HG02571 (cell line): ENCODE results near the gene FNDC3B.

Source experiments
- ATAC-seq: cut with Tn5 transposase; IDR thresholded peaks from one replicate; pipeline ENCODE4 v1.9.1; 2021; ENCODE audit warnings: mild to moderate bottlenecking, moderate library complexity; ENCODE audit not compliant: unreplicated experiment

FNDC3B gene

GRCh38 chr3:172204716-172205115 is 165.3 kb downstream of the FNDC3B start:
- no peak for ATAC-seq

GRCh38 chr3:172208586-172209332 is 169.4 kb downstream of the FNDC3B start:
- no peak for ATAC-seq

GRCh38 chr3:172209333-172210321 is 170.2 kb downstream of the FNDC3B start:
- ATAC-seq, result no peak

GRCh38 chr3:172210355-172210754 is 171.0 kb downstream of the FNDC3B start:
- no peak for ATAC-seq

- ATAC-seq, result no peak
Measured at GRCh38 chr3:172211123-172211522, 171.7 kb downstream of the FNDC3B start.

GRCh38 chr3:172213200-172213599 is 173.8 kb downstream of the FNDC3B start:
- ATAC-seq, result no peak

- ATAC-seq, result no peak
Measured at GRCh38 chr3:172213904-172214303, 174.5 kb downstream of the FNDC3B start.

- no peak for ATAC-seq
Measured at GRCh38 chr3:172216267-172216666, 176.9 kb downstream of the FNDC3B start.

- no peak for ATAC-seq
Measured at GRCh38 chr3:172216911-172217310, 177.5 kb downstream of the FNDC3B start.

- ATAC-seq, result no peak
Measured at GRCh38 chr3:172217877-172218276, 178.5 kb downstream of the FNDC3B start.

GRCh38 chr3:172218350-172219323 is 179.3 kb downstream of the FNDC3B start:
- no peak for ATAC-seq

- no peak for ATAC-seq
Measured at GRCh38 chr3:172219750-172220149, 180.4 kb downstream of the FNDC3B start.

- no peak for ATAC-seq
Measured at GRCh38 chr3:172221547-172221946, 182.2 kb downstream of the FNDC3B start.

- no peak for ATAC-seq
Measured at GRCh38 chr3:172222478-172223071, 183.2 kb downstream of the FNDC3B start.

GRCh38 chr3:172223870-172224269 is 184.5 kb downstream of the FNDC3B start:
- no peak for ATAC-seq

- no peak for ATAC-seq
Measured at GRCh38 chr3:172224560-172225214, 185.3 kb downstream of the FNDC3B start.

- ATAC-seq, result no peak
Measured at GRCh38 chr3:172225215-172225707, 185.9 kb downstream of the FNDC3B start.

GRCh38 chr3:172226831-172227230 is 187.5 kb downstream of the FNDC3B start:
- ATAC-seq, result no peak

- no peak for ATAC-seq
Measured at GRCh38 chr3:172227340-172228035, 188.1 kb downstream of the FNDC3B start.
